ENCODE data around the gene STX8.

The STX8 gene

GRCh38 chr17:9443811-9444210, 131.8 kb downstream of the STX8 start:
- peak; percentile 69 for DNase-seq (ENCODE audit: low spot score)

GRCh38 chr17:9439851-9440250, 135.8 kb downstream of the STX8 start:
- DNase-seq (ENCODE audit: low spot score), result no peak

GRCh38 chr17:9436630-9437029, 139.0 kb downstream of the STX8 start:
- DNase-seq (ENCODE audit: low spot score), result no peak

- DNase-seq (ENCODE audit: low spot score), result no peak
Observed at GRCh38 chr17:9435165-9435564, 140.5 kb downstream of the STX8 start.

- DNase-seq (ENCODE audit: low spot score), result peak; percentile 48
Observed at GRCh38 chr17:9434642-9435057, 141.0 kb downstream of the STX8 start.

GRCh38 chr17:9432934-9433421, 142.6 kb downstream of the STX8 start:
- DNase-seq (ENCODE audit: low spot score), result peak; percentile 22

- no peak for DNase-seq (ENCODE audit: low spot score)
Observed at GRCh38 chr17:9432134-9432885, 143.3 kb downstream of the STX8 start.

- no peak for DNase-seq (ENCODE audit: low spot score)
Observed at GRCh38 chr17:9431620-9432019, 144.0 kb downstream of the STX8 start.

- peak; percentile 57 for DNase-seq (ENCODE audit: low spot score)
Observed at GRCh38 chr17:9427465-9428315, 147.9 kb downstream of the STX8 start.

- DNase-seq (ENCODE audit: low spot score), result no peak
Observed at GRCh38 chr17:9424071-9424640, 151.5 kb downstream of the STX8 start.

GRCh38 chr17:9421525-9421924, 154.1 kb downstream of the STX8 start:
- no peak for DNase-seq (ENCODE audit: low spot score)

- DNase-seq (ENCODE audit: low spot score), result no peak
Observed at GRCh38 chr17:9419932-9420453, 155.6 kb downstream of the STX8 start.

- DNase-seq (ENCODE audit: low spot score), result no peak
Observed at GRCh38 chr17:9414471-9414870, 161.1 kb downstream of the STX8 start.

- DNase-seq (ENCODE audit: low spot score), result no peak
Observed at GRCh38 chr17:9410737-9411136, 164.9 kb downstream of the STX8 start.

GRCh38 chr17:9410301-9410700, 165.3 kb downstream of the STX8 start:
- DNase-seq (ENCODE audit: low spot score), result no peak

GRCh38 chr17:9409878-9410277, 165.7 kb downstream of the STX8 start:
- DNase-seq (ENCODE audit: low spot score), result no peak

- no peak for DNase-seq (ENCODE audit: low spot score)
Observed at GRCh38 chr17:9408868-9409829, 166.5 kb downstream of the STX8 start.

- peak; percentile 91 for DNase-seq (ENCODE audit: low spot score)
Observed at GRCh38 chr17:9408381-9408780, 167.2 kb downstream of the STX8 start.

GRCh38 chr17:9406046-9406606, 169.5 kb downstream of the STX8 start:
- DNase-seq (ENCODE audit: low spot score), result no peak

GRCh38 chr17:9403257-9403656, 172.4 kb downstream of the STX8 start:
- no peak for DNase-seq (ENCODE audit: low spot score)

All from kidney tubule cell (primary cell).